SK-N-MC (cell line): ENCODE results near the gene KCNQ4.

Source experiments
- EZH2 ChIP-seq: fragments of 200-600 bp; sonication (generic); IDR thresholded peaks from one replicate; pipeline ENCODE4 v1.6.1; 2017; ENCODE audit warnings: antibody characterized with exemption
- FOXP2 ChIP-seq: optimal IDR thresholded peaks from 2 replicates; pipeline ENCODE3; 2011; ENCODE audit warnings: mild to moderate bottlenecking, moderate library complexity; ENCODE audit not compliant: insufficient read depth; ENCODE audit errors: extremely low read length, control extremely low read depth
- POLR2AphosphoS5 ChIP-seq: IDR thresholded peaks from 2 replicates; pipeline ENCODE4 v1.6.1; 2012; ENCODE audit warnings: mild to moderate bottlenecking, low read depth, low read length, borderline replicate concordance

- TF ChIP-seq POLR2AphosphoS5 (no peak), EZH2 (no peak), FOXP2 (no peak)
Observed at GRCh38 chr1:40797668-40798010, 14.1 kb downstream of the KCNQ4 start.
